Spleen (tissue), 11 donors: ENCODE measurements around the gene ACTA2. TPM values are rescaled to one million over a fixed set of nuclear protein-coding genes. Genes with fewer than 3 reads are reported as not detected.

Source experiments
- DNase-seq: peaks from one replicate; pipeline ENCODE4 v3.0.0-alpha.2; 2020
- H3K27ac ChIP-seq, 8 donors: fragments of 200-600 bp; sonication (generic) in 7 of 8; 1 replicate in 4 of 8; 2 replicates in 4 of 8; pipeline versions ENCODE4 v1.5.0 to v1.8.0; 2016 to 2021; ENCODE audit warnings: inconsistent platforms in 4 of 8, mild to moderate bottlenecking in 4 of 8, moderate library complexity in 1 of 8
- H3K27me3 ChIP-seq, 7 donors: fragments of 200-600 bp; sonication (generic) in 6 of 7; replicated peaks in 1 of 7; 1 replicate in 4 of 7; 2 replicates in 3 of 7; pipeline versions ENCODE4 v1.5.0 to v1.8.0; 2016 to 2021; ENCODE audit warnings: inconsistent platforms in 3 of 7, mild to moderate bottlenecking in 1 of 7
- H3K36me3 ChIP-seq, 6 donors: fragments of 200-600 bp; sonication (generic) in 5 of 6; 1 replicate in 4 of 6; 2 replicates in 2 of 6; pipeline versions ENCODE4 v1.5.0 to v1.8.0; 2016 to 2021; ENCODE audit warnings: inconsistent platforms in 2 of 6
- H3K4me1 ChIP-seq, 6 donors: fragments of 200-600 bp; sonication (generic) in 5 of 6; 1 replicate in 3 of 6; 2 replicates in 3 of 6; pipeline versions ENCODE4 v1.5.0 to v1.8.0; 2016 to 2021; ENCODE audit warnings: inconsistent platforms in 3 of 6
- H3K4me3 ChIP-seq, 8 donors: fragments of 200-600 bp; sonication (generic) in 7 of 8; 1 replicate in 4 of 8; 2 replicates in 4 of 8; pipeline versions ENCODE4 v1.5.0 to v1.8.0; 2016 to 2021; ENCODE audit warnings: inconsistent platforms in 4 of 8, mild to moderate bottlenecking in 4 of 8, moderate library complexity in 2 of 8
- H3K9me3 ChIP-seq, 8 donors: fragments of 200-600 bp; sonication (generic) in 7 of 8; 1 replicate in 4 of 8; 2 replicates in 4 of 8; pipeline versions ENCODE4 v1.5.0 to v1.8.0; 2016 to 2021; ENCODE audit warnings: inconsistent platforms in 4 of 8
- POLR2A ChIP-seq, 3 donors: fragments of 450-650 bp; IDR thresholded peaks; one replicate each; pipeline ENCODE4 v1.5.1; 2017; ENCODE audit warnings: antibody characterized with exemption in 3 of 3, mild to moderate bottlenecking in 1 of 3
- POLR2AphosphoS5 ChIP-seq, 3 donors: sonication (generic); formaldehyde crosslinking; IDR thresholded peaks; one replicate each; pipeline ENCODE4 v1.5.1; 2017; ENCODE audit warnings: antibody characterized with exemption in 3 of 3
- WGBS, 5 donors: extraction: QIAGEN DNeasy Blood & Tissue Kit in 3 of 5; methylation state at CpG; one replicate each; pipeline versions ENCODE4 v1.1.5 to v1.1.7; 2013 to 2018; 5-methylcytosine and 5-hydroxymethylcytosine counted together
- intact Hi-C: fragments of 100-400 bp; cut with DNase I; formaldehyde crosslinking; loops from one replicate; pipeline ENCODE4 v1.15.0; 2023; ENCODE audit warnings: low total_unique reads
- polyA plus RNA-seq, 3 donors: library from polyadenylated mRNA; stranded (reverse); fragments of 200-250 nt; gene quantifications; one replicate each; pipeline ENCODE4 v1.2.1, GENCODE V29; 2013
- total RNA-seq, 7 donors: library from RNA; depleted of rRNA in 3 of 7; stranded (reverse); fragments of >200 nt in 3 of 7; fragmentation: NEBNext Ultra II Directional in 4 of 7; extraction: Animal tissue kit (Norgen Biotek cat#: 25700) in 4 of 7; gene quantifications; one replicate each; pipeline versions ENCODE4 v1.1.0 to v1.2.1, GENCODE V29; 2016 to 2021
- TF ChIP-seq, protein P1 (sequence below), 11 experiments: fragments of 200-600 bp in 7 of 11; fragments of 450-650 bp in 4 of 11; sonication (generic) in 4 of 11; IDR thresholded peaks in 8 of 11; conservative IDR thresholded peaks in 3 of 11; 1 replicate in 7 of 11; 2 replicates in 4 of 11; pipeline versions ENCODE4 v1.4.0 to v1.8.0; 2016 to 2021; ENCODE audit warnings: antibody characterized with exemption in 11 of 11, inconsistent platforms in 4 of 11, mild to moderate bottlenecking in 1 of 11
- donor health status: healthy with polysubstance abuse.
- donor health status: DM: no; HTN: no; CAD: no; lungs with moderate emphysema.
- donor health status: DM: no; HTN: no; CAD: no.
- donor health status: Bipolar disorder and iron deficiency.
- donor health status: healthy.
- donor health status: DM: no; HTN: no; CAD: no.
- donor health status: DM: yes; HTN: yes; CAD: no.

ACTA2 gene
- total and polyA plus RNA-seq, 10 donors: 104 to 1,421 (median 233) TPM

- H3K4me1 ChIP-seq: peaks cover 0 to 7% (median 0%) of the 10 kb centered on the region in 6 donors
- H3K9me3 ChIP-seq: no peaks in the 10 kb centered on the region
- no peak overlapping the region for H3K27ac ChIP-seq
- H3K4me3 ChIP-seq: no peak overlapping the region
- no peak for DNase-seq
- TF ChIP-seq, protein P1, sequence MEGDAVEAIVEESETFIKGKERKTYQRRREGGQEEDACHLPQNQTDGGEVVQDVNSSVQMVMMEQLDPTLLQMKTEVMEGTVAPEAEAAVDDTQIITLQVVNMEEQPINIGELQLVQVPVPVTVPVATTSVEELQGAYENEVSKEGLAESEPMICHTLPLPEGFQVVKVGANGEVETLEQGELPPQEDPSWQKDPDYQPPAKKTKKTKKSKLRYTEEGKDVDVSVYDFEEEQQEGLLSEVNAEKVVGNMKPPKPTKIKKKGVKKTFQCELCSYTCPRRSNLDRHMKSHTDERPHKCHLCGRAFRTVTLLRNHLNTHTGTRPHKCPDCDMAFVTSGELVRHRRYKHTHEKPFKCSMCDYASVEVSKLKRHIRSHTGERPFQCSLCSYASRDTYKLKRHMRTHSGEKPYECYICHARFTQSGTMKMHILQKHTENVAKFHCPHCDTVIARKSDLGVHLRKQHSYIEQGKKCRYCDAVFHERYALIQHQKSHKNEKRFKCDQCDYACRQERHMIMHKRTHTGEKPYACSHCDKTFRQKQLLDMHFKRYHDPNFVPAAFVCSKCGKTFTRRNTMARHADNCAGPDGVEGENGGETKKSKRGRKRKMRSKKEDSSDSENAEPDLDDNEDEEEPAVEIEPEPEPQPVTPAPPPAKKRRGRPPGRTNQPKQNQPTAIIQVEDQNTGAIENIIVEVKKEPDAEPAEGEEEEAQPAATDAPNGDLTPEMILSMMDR (IDR thresholded peaks at IDR 0.05 in 8 of 11, conservative IDR thresholded peaks at IDR 0.05 in 3 of 11): no peak
- TF ChIP-seq POLR2A (IDR thresholded peaks at IDR 0.05): no peak
- TF ChIP-seq POLR2AphosphoS5 (IDR thresholded peaks at IDR 0.05): no peak
- H3K36me3 ChIP-seq: peaks cover 0 to 94% (median 18%) of the 10 kb centered on the region in 6 donors
- no peaks in the 10 kb centered on the region for H3K27me3 ChIP-seq
- 74 to 95% (median 89%) methylated on average over 1 of the region's 1 CpG for WGBS, 5 donors
- intact Hi-C loops: no loop called here
These were observed 41.5 kb downstream of the ACTA2 start for GRCh38 chr10:88911116-88911515.

GRCh38 chr10:88908194-88908593 lies 44.4 kb downstream of the ACTA2 start:
- H3K4me3 ChIP-seq: no peak overlapping the region
- DNase-seq: no peak
- TF ChIP-seq POLR2AphosphoS5 (IDR thresholded peaks at IDR 0.05) (no peak), POLR2A (IDR thresholded peaks at IDR 0.05) (no peak)
- TF ChIP-seq, protein P1 (IDR thresholded peaks at IDR 0.05 in 8 of 11, conservative IDR thresholded peaks at IDR 0.05 in 3 of 11): no peak
- no peaks in the 10 kb centered on the region for H3K4me1 ChIP-seq
- no peaks in the 10 kb centered on the region for H3K27me3 ChIP-seq
- 81 to 89% (median 85%) methylated on average over 4 of the region's 4 CpGs for WGBS, 5 donors
- H3K27ac ChIP-seq: no peak overlapping the region
- peaks cover 0 to 96% (median 28%) of the 10 kb centered on the region in 6 donors for H3K36me3 ChIP-seq
- intact Hi-C loops: no loop called here
- H3K9me3 ChIP-seq: no peaks in the 10 kb centered on the region

DNA sequence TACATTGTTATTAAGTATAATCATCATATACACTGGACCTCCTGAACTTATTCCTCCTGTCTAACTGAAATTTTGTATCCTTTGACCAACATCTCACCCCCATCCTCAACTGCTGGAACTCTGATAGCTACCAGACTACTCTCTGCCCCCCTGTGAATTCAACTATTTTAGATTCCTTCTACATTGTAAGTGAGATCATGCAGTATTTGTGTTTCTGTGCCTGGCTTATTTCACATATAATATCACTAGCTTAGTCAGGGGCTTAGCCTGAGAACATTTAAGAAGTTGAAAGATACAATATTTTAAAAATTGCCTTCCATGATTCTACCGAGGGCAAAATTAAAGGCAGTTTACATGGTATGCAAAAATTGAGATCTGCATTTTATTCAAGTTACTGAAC lies 45.7 kb downstream of the ACTA2 start:
- Histone ChIP-seq H3K36me3 (peaks cover 0 to 96% (median 38%) of the 10 kb centered on the region in 6 donors), H3K4me3 (no peak overlapping the region), H3K27me3 (no peaks in the 10 kb centered on the region), H3K4me1 (peaks cover 0 to 8% (median 3%) of the 10 kb centered on the region in 6 donors), H3K27ac (no peak overlapping the region), H3K9me3 (no peaks in the 10 kb centered on the region)
- TF ChIP-seq, protein P1 (IDR thresholded peaks at IDR 0.05 in 8 of 11, conservative IDR thresholded peaks at IDR 0.05 in 3 of 11): no peak
- TF ChIP-seq POLR2AphosphoS5 (IDR thresholded peaks at IDR 0.05) (no peak), POLR2A (IDR thresholded peaks at IDR 0.05) (no peak)
- intact Hi-C loops: no loop called here
- DNase-seq: no peak
- 87 to 98% (median 89%) methylated on average over 1 of the region's 1 CpG for WGBS, 5 donors

DNA sequence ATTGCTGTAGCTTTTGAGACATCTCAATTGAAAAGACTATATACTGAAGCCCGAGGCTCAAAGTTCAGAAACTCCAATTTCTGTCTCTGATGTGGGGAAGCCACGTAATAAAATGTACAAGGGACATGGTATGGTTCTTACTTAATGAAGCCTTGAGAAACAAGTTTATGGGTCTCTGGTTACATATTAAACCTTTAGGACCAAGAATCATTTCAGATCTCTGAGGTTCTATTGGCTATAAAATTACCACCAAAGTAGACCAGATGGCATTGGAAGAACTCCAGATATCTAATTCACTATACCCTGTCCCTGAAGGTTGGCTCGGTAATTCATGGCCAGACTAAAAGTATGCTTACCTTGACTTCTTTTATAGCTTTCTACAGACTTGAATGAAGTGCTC lies 48.9 kb downstream of the ACTA2 start:
- peaks cover 0 to 70% (median 34%) of the 10 kb centered on the region in 6 donors for H3K36me3 ChIP-seq
- DNase-seq: no peak
- H3K27ac ChIP-seq: no peak overlapping the region

More for the DNA sequence above, 48.9 kb downstream of the ACTA2 start:
- TF ChIP-seq POLR2AphosphoS5 (IDR thresholded peaks at IDR 0.05) (no peak), POLR2A (IDR thresholded peaks at IDR 0.05) (no peak)
- TF ChIP-seq, protein P1 (IDR thresholded peaks at IDR 0.05 in 8 of 11, conservative IDR thresholded peaks at IDR 0.05 in 3 of 11): no peak
- H3K27me3 ChIP-seq: no peaks in the 10 kb centered on the region
- H3K4me3 ChIP-seq: no peak overlapping the region
- no peaks in the 10 kb centered on the region for H3K9me3 ChIP-seq
- intact Hi-C loops: no loop called here
- 93 to 98% (median 97%) methylated on average over 3 of the region's 3 CpGs for WGBS, 5 donors
- peaks cover 3 to 40% (median 19%) of the 10 kb centered on the region in 6 donors for H3K4me1 ChIP-seq
